Mammary epithelial cell (primary cell): Measurements from ENCODE around the gene AADACL3.

Experiments used
- EZH2 ChIP-seq: IDR thresholded peaks from 2 replicates; pipeline ENCODE4 v1.6.1; 2012; ENCODE audit warnings: low read length, inconsistent platforms, borderline replicate concordance
- TF ChIP-seq, protein P1 (sequence below), 2 donors: IDR thresholded peaks in 1 of 2; conservative IDR thresholded peaks in 1 of 2; 2 replicates each; pipeline ENCODE4 v1.5.1; 2011 to 2012; ENCODE audit warnings: inconsistent platforms in 2 of 2, low read length in 2 of 2, mild to moderate bottlenecking in 2 of 2, control low read depth in 1 of 2, low read depth in 1 of 2; ENCODE audit not compliant: insufficient read depth in 1 of 2; ENCODE audit errors: extremely low read depth in 1 of 2

GRCh38 chr1:12773438-12773837, 57.5 kb downstream of the AADACL3 start, which contains the start of gene PRAMEF12:
- TF ChIP-seq EZH2, result no peak
- TF ChIP-seq, protein P1, sequence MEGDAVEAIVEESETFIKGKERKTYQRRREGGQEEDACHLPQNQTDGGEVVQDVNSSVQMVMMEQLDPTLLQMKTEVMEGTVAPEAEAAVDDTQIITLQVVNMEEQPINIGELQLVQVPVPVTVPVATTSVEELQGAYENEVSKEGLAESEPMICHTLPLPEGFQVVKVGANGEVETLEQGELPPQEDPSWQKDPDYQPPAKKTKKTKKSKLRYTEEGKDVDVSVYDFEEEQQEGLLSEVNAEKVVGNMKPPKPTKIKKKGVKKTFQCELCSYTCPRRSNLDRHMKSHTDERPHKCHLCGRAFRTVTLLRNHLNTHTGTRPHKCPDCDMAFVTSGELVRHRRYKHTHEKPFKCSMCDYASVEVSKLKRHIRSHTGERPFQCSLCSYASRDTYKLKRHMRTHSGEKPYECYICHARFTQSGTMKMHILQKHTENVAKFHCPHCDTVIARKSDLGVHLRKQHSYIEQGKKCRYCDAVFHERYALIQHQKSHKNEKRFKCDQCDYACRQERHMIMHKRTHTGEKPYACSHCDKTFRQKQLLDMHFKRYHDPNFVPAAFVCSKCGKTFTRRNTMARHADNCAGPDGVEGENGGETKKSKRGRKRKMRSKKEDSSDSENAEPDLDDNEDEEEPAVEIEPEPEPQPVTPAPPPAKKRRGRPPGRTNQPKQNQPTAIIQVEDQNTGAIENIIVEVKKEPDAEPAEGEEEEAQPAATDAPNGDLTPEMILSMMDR (conservative IDR thresholded peaks at IDR 0.05 in 1 of 2, IDR thresholded peaks at IDR 0.05 in 1 of 2; ENCODE audit: extremely low read depth in 1 of 2, insufficient read depth in 1 of 2, low read depth in 1 of 2, low read length in 2 of 2), result no peak
